Gastrocnemius medialis (tissue), 4 donors: Measurements from ENCODE around the gene FRMPD4.

ENCODE experiments used
- CTCF ChIP-seq, 5 experiments: fragments of 450-650 bp in 3 of 5; fragments of 200-600 bp in 2 of 5; sonication (generic) in 2 of 5; IDR thresholded peaks in 4 of 5; conservative IDR thresholded peaks in 1 of 5; 1 replicate in 4 of 5; 2 replicates in 1 of 5; pipeline ENCODE4 v1.5.1; 2016 to 2019; ENCODE audit warnings: antibody characterized with exemption in 5 of 5, mild to moderate bottlenecking in 3 of 5, moderate library complexity in 3 of 5
- POLR2A ChIP-seq, 2 donors: fragments of 450-650 bp; IDR thresholded peaks; one replicate each; pipeline ENCODE4 v1.6.1; 2017; ENCODE audit warnings: antibody characterized with exemption in 2 of 2, mild to moderate bottlenecking in 2 of 2, moderate library complexity in 2 of 2

DNA sequence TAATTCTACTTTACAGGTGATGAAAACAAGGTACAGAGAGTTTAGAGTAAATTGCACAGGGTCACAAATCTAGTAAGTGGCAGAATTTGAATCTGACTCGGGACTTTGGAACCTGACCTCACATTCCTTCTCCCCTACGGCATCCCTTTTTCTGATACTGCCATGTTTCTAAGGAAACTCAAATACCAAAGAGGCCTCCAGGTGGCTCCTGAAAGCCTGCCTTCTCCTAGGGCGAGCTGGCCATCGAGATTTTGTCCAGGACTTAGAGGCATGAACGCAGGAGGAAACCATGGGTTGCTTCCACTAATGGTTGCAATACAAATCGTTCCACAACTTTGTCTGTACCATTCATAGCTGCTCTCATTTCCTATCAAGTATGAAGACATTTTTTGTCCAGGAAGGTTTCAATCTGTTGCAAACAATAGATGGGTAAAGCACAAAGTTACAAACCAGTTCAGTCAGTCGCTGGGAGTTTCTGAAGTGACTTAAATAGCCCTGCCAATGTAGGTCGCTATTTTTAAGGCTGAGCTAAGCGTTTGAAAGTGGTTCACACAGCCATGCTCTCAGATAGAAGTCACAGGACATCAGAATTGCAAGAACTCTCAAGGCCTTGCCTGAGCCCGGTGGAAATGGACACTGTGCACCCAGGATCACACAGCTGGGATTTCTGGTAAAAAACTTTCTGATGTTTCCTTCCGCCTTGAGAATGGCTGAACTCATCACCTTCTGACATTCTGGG, 356.3 kb downstream of the FRMPD4 start:
- TF ChIP-seq CTCF (IDR thresholded peaks at IDR 0.05 in 4 of 5, conservative IDR thresholded peaks at IDR 0.05 in 1 of 5) (no peak), POLR2A (IDR thresholded peaks at IDR 0.05) (no peak)
